Esophagus squamous epithelium (tissue), 4 donors: ENCODE data around the gene PFDN1.

Experiments
- CTCF ChIP-seq, 6 experiments: fragments of 450-650 bp in 4 of 6; fragments of 200-600 bp in 2 of 6; sonication (generic) in 2 of 6; IDR thresholded peaks; one replicate each; pipeline ENCODE4 v1.5.1; 2016 to 2019; ENCODE audit warnings: antibody characterized with exemption in 6 of 6, mild to moderate bottlenecking in 4 of 6, moderate library complexity in 4 of 6
- POLR2A ChIP-seq, 4 donors: fragments of 450-650 bp; IDR thresholded peaks; one replicate each; pipeline ENCODE4 v1.6.1; 2017; ENCODE audit warnings: antibody characterized with exemption in 4 of 4, mild to moderate bottlenecking in 4 of 4, moderate library complexity in 3 of 4

DNA sequence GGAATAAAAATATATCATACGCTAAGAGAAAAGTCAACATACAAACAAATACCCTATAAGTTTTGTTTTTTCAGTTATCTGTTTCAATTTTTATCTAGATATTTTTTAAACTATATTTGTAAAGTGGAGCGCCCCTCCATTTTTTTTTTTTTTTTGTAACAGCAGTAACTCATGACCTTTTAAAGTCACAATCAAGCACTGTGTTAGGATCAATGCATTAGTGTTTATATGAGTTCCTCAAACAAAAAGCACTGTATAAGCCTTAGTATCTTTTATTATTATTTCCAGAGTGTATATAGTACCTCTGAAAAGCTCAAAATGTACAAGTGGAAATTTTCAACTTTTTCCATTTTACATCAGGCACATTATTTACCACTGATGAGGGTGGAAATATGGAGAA is 20.6 kb downstream of the PFDN1 start:
- TF ChIP-seq CTCF (IDR thresholded peaks at IDR 0.05) (no peak), POLR2A (IDR thresholded peaks at IDR 0.05) (no peak)
